HG02588 (cell line): Measurements from ENCODE around the gene KRT74.

ENCODE experiments used
- ATAC-seq: cut with Tn5 transposase; IDR thresholded peaks from one replicate; pipeline ENCODE4 v1.9.1; 2021; ENCODE audit warnings: mild to moderate bottlenecking, moderate library complexity; ENCODE audit not compliant: unreplicated experiment

KRT74 gene

DNA sequence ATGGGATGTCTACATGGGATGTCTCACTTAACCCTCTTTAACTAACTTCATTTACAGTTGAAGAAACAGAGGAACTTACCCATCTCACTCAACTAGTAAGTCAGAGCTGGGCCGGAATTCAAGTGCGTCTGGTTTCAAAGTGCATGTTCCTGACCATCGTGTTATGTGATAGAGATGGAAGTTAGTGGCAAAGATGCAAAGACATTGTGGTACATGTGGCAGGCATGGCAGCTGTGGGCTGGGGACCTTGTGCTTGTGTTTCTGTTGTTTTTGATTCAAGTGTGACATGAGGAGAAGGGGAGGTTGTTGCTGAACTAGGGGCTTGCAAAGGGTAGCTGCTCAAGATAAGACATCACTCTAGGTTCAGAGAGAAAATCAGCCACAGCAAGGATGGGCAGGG lies 2.3 kb upstream of the KRT74 start:
- no peak for ATAC-seq

GRCh38 chr12:52575256-52575655 lies 1.6 kb upstream of the KRT74 start:
- no peak for ATAC-seq

DNA sequence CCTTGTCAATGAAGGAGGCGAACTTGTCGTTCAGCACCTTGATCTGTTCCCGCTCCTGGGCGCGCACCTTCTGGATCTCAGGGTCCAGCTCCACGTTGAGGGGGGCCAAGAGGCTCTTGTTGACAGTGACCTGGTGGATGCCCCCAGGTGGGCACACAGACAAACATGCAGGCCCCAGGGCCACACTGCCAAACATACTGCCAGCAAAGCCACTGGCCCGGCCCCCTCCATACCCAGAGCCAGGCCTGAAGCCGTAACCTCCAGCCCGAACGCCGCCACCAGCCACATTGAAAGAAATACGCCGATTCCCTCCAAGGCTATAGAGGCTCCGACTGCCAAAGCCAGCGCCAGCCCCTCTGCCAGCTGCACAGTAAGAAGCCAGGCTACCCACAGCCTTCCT lies 337 bp downstream of the KRT74 start:
- ATAC-seq, result no peak

DNA sequence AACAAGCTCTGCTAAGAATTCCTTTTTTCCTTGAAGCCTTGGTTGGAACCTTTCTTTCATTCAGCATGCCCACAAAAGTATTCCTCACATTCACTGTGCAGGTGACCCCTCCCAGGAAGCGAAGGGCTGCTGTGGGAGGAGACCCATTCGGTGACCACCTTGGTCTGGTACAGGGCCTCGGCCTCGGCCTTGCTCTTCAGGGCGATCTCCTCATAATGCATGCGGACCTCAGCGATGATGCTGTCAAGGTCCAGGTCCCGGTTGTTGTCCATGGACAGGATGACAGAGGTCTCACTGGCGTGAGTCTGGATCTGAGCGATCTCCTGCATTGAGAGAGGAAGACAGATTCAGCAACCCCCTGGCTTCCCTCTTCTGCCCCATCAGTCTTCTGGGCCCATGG lies 3.1 kb downstream of the KRT74 start:
- no peak for ATAC-seq

DNA sequence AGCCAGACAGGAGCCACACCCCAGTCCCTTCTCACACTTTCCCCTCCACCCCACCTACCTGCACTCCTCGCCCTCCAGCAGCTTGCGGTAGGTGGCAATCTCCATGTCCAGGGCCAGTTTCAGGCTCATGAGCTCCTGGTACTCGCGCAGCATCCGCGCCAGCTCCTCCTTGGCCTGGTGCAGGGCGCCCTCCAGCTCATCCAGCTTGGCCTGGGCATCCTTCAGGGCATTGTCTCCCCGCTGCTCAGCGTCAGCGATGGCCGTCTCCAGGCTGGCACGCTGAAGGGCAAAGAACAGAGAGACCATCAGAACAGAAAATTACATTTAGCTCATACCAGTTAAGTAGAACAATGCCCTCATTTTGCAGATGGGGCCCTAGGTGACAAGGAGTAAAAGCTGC lies 5.5 kb downstream of the KRT74 start:
- ATAC-seq, result no peak

- ATAC-seq, result no peak
Observed at GRCh38 chr12:52566847-52567291, 6.8 kb downstream of the KRT74 start.

DNA sequence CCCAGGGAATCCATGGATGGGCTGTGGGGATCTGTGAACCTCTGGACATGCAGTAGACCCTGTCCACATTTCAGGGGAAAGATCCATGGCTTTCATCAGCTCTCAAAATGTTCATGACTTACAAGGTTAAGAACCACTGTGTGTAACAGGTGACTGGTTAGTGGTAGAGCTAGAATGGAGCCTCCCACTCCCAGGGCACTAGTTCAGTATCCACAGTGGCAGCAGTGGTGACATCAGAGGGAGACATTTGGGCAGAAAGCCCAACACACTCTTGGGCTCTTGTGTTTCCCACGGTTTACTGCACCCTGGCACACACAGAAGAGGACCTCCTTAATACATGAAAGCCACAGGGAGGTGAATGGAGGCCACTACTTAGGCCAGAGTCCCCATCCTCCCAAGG lies 9.1 kb downstream of the KRT74 start:
- no peak for ATAC-seq

DNA sequence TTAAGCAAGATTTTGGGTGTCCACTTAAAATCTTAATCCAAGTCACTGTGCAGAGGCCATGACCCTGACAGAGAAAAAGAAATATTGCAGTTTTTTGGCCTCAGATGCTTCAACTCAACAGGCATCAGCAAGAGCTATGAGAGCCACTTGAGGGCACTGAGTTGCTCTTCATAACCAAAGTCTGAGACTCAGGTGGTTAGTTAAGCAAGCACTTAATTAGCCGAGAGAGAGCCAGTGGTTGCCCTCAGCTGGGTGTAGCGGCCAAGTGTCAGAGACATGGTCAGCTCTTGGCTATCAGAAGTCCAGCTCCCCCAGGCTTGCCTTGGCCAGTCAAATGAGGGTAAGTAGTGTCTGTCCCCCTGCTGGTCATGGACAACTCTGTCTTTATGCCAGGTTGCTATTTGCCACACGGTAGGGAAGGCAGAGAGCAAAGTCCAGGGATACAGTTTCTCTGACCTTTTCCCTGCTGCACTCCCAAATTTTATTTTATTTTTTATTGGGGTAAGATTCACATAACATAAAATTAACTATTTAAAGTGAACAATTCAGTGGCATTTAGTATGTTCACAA lies 11.7 kb downstream of the KRT74 start:
- ATAC-seq, result no peak

GRCh38 chr12:52559979-52560378 lies 13.7 kb downstream of the KRT74 start:
- ATAC-seq, result no peak

- no peak for ATAC-seq
Observed at GRCh38 chr12:52558781-52559445, 14.7 kb downstream of the KRT74 start.

GRCh38 chr12:52557476-52557875 lies 16.2 kb downstream of the KRT74 start:
- no peak for ATAC-seq

GRCh38 chr12:52555577-52555976 lies 18.1 kb downstream of the KRT74 start:
- no peak for ATAC-seq

GRCh38 chr12:52552681-52553195 lies 20.9 kb downstream of the KRT74 start, which contains the start of gene KRT71:
Gene KRT71 (minus strand): TSS chr12:52553145. CDS start chr12:52553077, 68 bp downstream.
- ATAC-seq, result no peak

DNA sequence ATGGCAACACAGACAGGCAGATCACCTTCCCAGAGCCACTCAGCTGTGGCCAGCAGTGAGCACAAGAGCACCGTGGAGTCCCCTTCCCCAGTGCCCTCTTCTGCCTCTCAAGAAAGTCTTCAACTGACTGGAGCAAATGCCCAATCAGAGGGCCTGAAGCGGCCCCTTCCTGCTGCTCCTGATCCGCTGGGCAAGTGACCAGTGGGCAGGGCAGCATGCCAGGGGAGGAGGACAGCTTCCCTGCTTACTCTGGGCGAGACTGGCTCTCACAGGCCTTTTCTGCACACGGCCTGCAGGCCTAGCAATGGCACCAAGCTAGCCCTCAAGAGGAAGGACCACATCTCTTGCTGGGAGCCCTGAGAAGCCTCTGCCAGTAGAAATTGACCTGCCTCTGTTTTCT lies 21.6 kb downstream of the KRT74 start:
- no peak for ATAC-seq

- ATAC-seq, result no peak
Observed at GRCh38 chr12:52551216-52551865, 22.3 kb downstream of the KRT74 start.

DNA sequence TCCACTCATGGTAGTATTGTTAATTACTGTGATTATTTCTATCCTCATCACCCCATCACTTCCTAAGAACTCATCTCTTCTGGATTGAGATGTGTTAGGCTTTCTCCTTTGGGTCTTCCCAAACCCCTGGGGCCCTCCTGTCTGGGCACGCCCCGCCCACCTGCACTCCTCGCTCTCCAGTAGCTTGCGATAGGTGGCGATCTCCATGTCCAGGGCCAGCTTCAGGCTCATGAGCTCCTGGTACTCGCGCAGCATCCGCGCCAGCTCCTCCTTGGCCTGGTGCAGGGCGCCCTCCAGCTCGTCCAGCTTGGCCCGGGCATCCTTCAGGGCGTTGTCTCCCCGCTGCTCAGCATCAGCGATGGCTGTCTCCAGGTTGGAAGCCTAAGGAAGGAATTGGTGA lies 27.5 kb downstream of the KRT74 start:
- ATAC-seq, result no peak

GRCh38 chr12:52543985-52544883 lies 29.4 kb downstream of the KRT74 start:
- ATAC-seq, result no peak

GRCh38 chr12:52542785-52543318 lies 30.8 kb downstream of the KRT74 start:
- ATAC-seq, result no peak

- ATAC-seq, result no peak
Observed at GRCh38 chr12:52542157-52542556, 31.5 kb downstream of the KRT74 start.

DNA sequence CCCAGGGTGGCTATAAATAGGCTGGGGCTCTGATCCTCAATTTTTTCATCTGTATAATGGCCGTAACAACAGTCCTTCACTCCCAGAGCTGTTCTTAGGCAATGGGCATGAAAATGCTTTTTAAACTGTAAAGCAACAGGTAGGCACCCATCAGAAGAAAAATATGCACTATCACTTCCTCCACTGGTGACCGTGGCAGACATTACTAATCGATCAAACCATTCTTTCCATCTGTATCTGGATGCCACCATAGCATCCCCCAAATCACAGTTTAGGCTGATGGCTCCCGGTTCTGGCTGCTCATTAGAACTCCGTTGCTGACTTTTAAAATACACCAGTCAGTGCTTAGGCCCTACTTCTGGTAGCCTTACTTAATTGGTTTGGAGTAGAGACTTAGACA lies 31.9 kb downstream of the KRT74 start:
- no peak for ATAC-seq

- ATAC-seq, result no peak
Observed at GRCh38 chr12:52540531-52540930, 33.1 kb downstream of the KRT74 start.
